Tibial nerve (tissue), 4 donors: ENCODE results near the gene THEM4.

Experiments
- EP300 ChIP-seq, 2 donors: sonication (generic); formaldehyde crosslinking; IDR thresholded peaks; one replicate each; pipeline ENCODE4 v1.6.1; 2017; ENCODE audit warnings: antibody characterized with exemption in 2 of 2, mild to moderate bottlenecking in 1 of 2
- POLR2A ChIP-seq, 2 donors: fragments of 450-650 bp; IDR thresholded peaks; one replicate each; pipeline ENCODE4 v1.6.1; 2017; ENCODE audit warnings: antibody characterized with exemption in 2 of 2, mild to moderate bottlenecking in 2 of 2, moderate library complexity in 2 of 2
- TF ChIP-seq, protein P1 (sequence below), 5 experiments: fragments of 200-600 bp in 3 of 5; fragments of 450-650 bp in 2 of 5; sonication (generic) in 3 of 5; IDR thresholded peaks; one replicate each; pipeline ENCODE4 v1.5.1; 2016 to 2019; ENCODE audit warnings: antibody characterized with exemption in 5 of 5, mild to moderate bottlenecking in 3 of 5, moderate library complexity in 2 of 5

DNA sequence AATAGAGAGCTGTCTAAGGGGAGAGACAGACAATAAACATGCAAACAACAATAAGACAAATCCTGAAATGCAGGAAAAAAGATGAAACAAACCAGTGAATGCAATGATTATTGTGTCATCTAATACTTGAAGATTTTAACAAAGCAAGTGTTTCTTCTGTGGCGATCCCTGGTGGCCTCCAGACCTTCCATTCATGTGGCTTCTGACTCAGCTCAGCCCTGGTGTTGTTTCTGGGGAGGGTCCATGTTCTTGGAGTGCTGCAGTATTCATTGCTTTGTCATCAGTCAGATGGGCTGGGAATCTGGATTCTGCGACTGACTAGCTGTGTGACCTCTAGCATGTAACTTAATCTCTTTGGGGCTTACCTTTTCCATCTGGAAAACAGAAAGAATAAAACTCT is 68.2 kb downstream of the THEM4 start:
- TF ChIP-seq, protein P1, sequence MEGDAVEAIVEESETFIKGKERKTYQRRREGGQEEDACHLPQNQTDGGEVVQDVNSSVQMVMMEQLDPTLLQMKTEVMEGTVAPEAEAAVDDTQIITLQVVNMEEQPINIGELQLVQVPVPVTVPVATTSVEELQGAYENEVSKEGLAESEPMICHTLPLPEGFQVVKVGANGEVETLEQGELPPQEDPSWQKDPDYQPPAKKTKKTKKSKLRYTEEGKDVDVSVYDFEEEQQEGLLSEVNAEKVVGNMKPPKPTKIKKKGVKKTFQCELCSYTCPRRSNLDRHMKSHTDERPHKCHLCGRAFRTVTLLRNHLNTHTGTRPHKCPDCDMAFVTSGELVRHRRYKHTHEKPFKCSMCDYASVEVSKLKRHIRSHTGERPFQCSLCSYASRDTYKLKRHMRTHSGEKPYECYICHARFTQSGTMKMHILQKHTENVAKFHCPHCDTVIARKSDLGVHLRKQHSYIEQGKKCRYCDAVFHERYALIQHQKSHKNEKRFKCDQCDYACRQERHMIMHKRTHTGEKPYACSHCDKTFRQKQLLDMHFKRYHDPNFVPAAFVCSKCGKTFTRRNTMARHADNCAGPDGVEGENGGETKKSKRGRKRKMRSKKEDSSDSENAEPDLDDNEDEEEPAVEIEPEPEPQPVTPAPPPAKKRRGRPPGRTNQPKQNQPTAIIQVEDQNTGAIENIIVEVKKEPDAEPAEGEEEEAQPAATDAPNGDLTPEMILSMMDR (IDR thresholded peaks at IDR 0.05), result no peak
- TF ChIP-seq POLR2A (IDR thresholded peaks at IDR 0.05), result no peak
- TF ChIP-seq EP300 (IDR thresholded peaks at IDR 0.05), result no peak
